OCI-LY1 (cell line): ENCODE data around the gene CDKN2A.

Source experiments
- EZH2 ChIP-seq: fragments of 200-600 bp; sonication (generic), shearing (Covaris generic); IDR thresholded peaks from 2 replicates; pipeline ENCODE4 v1.8.0; 2017; ENCODE audit warnings: borderline replicate concordance, mixed run types, mild to moderate bottlenecking, antibody characterized with exemption, low read length, moderate library complexity, mixed read lengths
- TF ChIP-seq, protein P1 (sequence below): fragments of 200-600 bp; sonication (generic), shearing (Covaris generic); IDR thresholded peaks from 2 replicates; pipeline ENCODE4 v1.5.1; 2017; ENCODE audit warnings: mild to moderate bottlenecking, antibody characterized with exemption, low read length, moderate library complexity, mixed read lengths

GRCh38 chr9:21970800-21971640 lies 23.2 kb downstream of the CDKN2A start:
- TF ChIP-seq, protein P1, sequence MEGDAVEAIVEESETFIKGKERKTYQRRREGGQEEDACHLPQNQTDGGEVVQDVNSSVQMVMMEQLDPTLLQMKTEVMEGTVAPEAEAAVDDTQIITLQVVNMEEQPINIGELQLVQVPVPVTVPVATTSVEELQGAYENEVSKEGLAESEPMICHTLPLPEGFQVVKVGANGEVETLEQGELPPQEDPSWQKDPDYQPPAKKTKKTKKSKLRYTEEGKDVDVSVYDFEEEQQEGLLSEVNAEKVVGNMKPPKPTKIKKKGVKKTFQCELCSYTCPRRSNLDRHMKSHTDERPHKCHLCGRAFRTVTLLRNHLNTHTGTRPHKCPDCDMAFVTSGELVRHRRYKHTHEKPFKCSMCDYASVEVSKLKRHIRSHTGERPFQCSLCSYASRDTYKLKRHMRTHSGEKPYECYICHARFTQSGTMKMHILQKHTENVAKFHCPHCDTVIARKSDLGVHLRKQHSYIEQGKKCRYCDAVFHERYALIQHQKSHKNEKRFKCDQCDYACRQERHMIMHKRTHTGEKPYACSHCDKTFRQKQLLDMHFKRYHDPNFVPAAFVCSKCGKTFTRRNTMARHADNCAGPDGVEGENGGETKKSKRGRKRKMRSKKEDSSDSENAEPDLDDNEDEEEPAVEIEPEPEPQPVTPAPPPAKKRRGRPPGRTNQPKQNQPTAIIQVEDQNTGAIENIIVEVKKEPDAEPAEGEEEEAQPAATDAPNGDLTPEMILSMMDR = no peak
- TF ChIP-seq EZH2 = no peak
